Stimulated activated naive CD8-positive, alpha-beta T cell treated with anti-CD3 and anti-CD28 coated beads, Interleukin-15, amount 100 ng/mL, for 72 hours (primary cell): Measurements from ENCODE around the gene SREBF2.
A peak's percentile ranks its signal among the peaks of the same experiment; 100 is the strongest.
"Not testable (repeated sequence)": the region's sequence is repeated elsewhere in the genome, so short reads cannot be mapped to it uniquely, and the experiment has no call there.

Source experiments
- ATAC-seq: fragments of 150-1000 bp; cut with Tn5 transposase; 2 replicates; pipeline ENCODE4 v1.10.0; 2021; ENCODE audit warnings: mild to moderate bottlenecking, moderate library complexity
- DNase-seq, 2 donors: peaks; one replicate each; pipeline ENCODE4 v3.0.0; 2021 to 2022
- H3K27ac Mint-ChIP-seq, 2 donors: one replicate each; pipeline ENCODE4 v1.8.0; 2022; ENCODE audit warnings: mild to moderate bottlenecking in 2 of 2, mixed read lengths in 2 of 2, moderate library complexity in 2 of 2
- H3K27me3 Mint-ChIP-seq: one replicate; pipeline ENCODE4 v1.8.0; 2022; ENCODE audit warnings: mixed read lengths
- H3K4me1 Mint-ChIP-seq: one replicate; pipeline ENCODE4 v1.8.0; 2022; ENCODE audit warnings: mild to moderate bottlenecking, mixed read lengths
- H3K4me3 Mint-ChIP-seq, 2 donors: one replicate each; pipeline ENCODE4 v1.8.0; 2022; ENCODE audit warnings: mild to moderate bottlenecking in 2 of 2, mixed read lengths in 2 of 2, moderate library complexity in 1 of 2
- H3K9me3 Mint-ChIP-seq, 2 donors: one replicate each; pipeline ENCODE4 v1.8.0; 2022; ENCODE audit warnings: mixed read lengths in 2 of 2

SREBF2 gene

GRCh38 chr22:41946629-41947423, 113.9 kb downstream of the SREBF2 start, which contains the start of gene CENPM:
Gene CENPM (minus strand): TSS chr22:41947152. CDS start chr22:41947076, 76 bp downstream.
- Mint-ChIP-seq H3K4me1 (peaks cover 65% of the 10 kb centered on the region), H3K27me3 (no peaks in the 10 kb centered on the region), H3K4me3 (peak within 1 kb of the TSS; percentile 80 to 95), H3K9me3 (no peaks in the 10 kb centered on the region), H3K27ac (peak within 1 kb of the TSS; percentile 92 to 94)
- DNase-seq (peak; percentile 93 to 95), ATAC-seq (peak; percentile 98)

GRCh38 chr22:41947424-41948080, 114.6 kb downstream of the SREBF2 start:
- ATAC-seq (no peak), DNase-seq (no peak)
- H3K27ac Mint-ChIP-seq, result peak overlapping the region in 1 of 2 donors; percentile 92
- H3K4me1 Mint-ChIP-seq, result peaks cover 61% of the 10 kb centered on the region
- H3K27me3 Mint-ChIP-seq, result no peaks in the 10 kb centered on the region
- no peaks in the 10 kb centered on the region for H3K9me3 Mint-ChIP-seq
- peak overlapping the region; percentile 80 to 95 for H3K4me3 Mint-ChIP-seq

- H3K9me3 Mint-ChIP-seq, result no peaks in the 10 kb centered on the region
- peaks cover 57% of the 10 kb centered on the region for H3K4me1 Mint-ChIP-seq
- peak overlapping the region; percentile 80 to 95 for H3K4me3 Mint-ChIP-seq
- DNase-seq (no peak), ATAC-seq (no peak)
- H3K27ac Mint-ChIP-seq, result no peak overlapping the region
- no peaks in the 10 kb centered on the region for H3K27me3 Mint-ChIP-seq
Measured at GRCh38 chr22:41948142-41948541, 115.2 kb downstream of the SREBF2 start.

GRCh38 chr22:41948928-41949296, 116.0 kb downstream of the SREBF2 start:
- not testable (repeated sequence) for ATAC-seq, H3K9me3 Mint-ChIP-seq, H3K27me3 Mint-ChIP-seq, DNase-seq
- Mint-ChIP-seq H3K4me1 (peaks cover 49% of the 10 kb centered on the region), H3K4me3 (peak overlapping the region in 1 of 2 donors; percentile 2), H3K27ac (peak overlapping the region in 1 of 2 donors; percentile 81)

- Mint-ChIP-seq H3K27ac (peak overlapping the region in 1 of 2 donors; percentile 81), H3K27me3 (no peaks in the 10 kb centered on the region), H3K4me3 (peak overlapping the region; percentile 2 to 16), H3K4me1 (peaks cover 46% of the 10 kb centered on the region), H3K9me3 (no peaks in the 10 kb centered on the region)
- no peak for DNase-seq
- ATAC-seq, result no peak
Measured at GRCh38 chr22:41949297-41949965, 116.5 kb downstream of the SREBF2 start.

GRCh38 chr22:41951898-41952474, 119.1 kb downstream of the SREBF2 start, which contains the start of gene SMIM45:
Gene SMIM45 (plus strand): TSS chr22:41952150.
- H3K9me3 Mint-ChIP-seq, result no peaks in the 10 kb centered on the region
- no peak within 1 kb of the TSS for H3K27ac Mint-ChIP-seq
- H3K4me1 Mint-ChIP-seq, result peaks cover 30% of the 10 kb centered on the region
- no peak within 1 kb of the TSS for H3K4me3 Mint-ChIP-seq
- no peaks in the 10 kb centered on the region for H3K27me3 Mint-ChIP-seq
- ATAC-seq (no peak), DNase-seq (no peak)

GRCh38 chr22:41952713-41953112, 119.8 kb downstream of the SREBF2 start:
- H3K9me3 Mint-ChIP-seq, result no peaks in the 10 kb centered on the region
- no peak overlapping the region for H3K27ac Mint-ChIP-seq
- DNase-seq (no peak), ATAC-seq (no peak)
- peaks cover 4% of the 10 kb centered on the region for H3K27me3 Mint-ChIP-seq
- H3K4me1 Mint-ChIP-seq, result peaks cover 29% of the 10 kb centered on the region
- H3K4me3 Mint-ChIP-seq, result no peak overlapping the region
